DND-41 (cell line): ENCODE data around the gene RGPD4.

Source experiments
- EZH2 ChIP-seq: IDR thresholded peaks from 3 replicates; pipeline ENCODE4 v1.6.1; 2012; ENCODE audit warnings: borderline replicate concordance, low read depth, mild to moderate bottlenecking, moderate library complexity, low read length, inconsistent platforms; ENCODE audit not compliant: severe bottlenecking
- TF ChIP-seq, protein P1 (sequence below): IDR thresholded peaks from 2 replicates; pipeline ENCODE4 v1.5.1; 2012; ENCODE audit warnings: borderline replicate concordance, low read length, moderate library complexity, mild to moderate bottlenecking; ENCODE audit not compliant: poor library complexity, severe bottlenecking; ENCODE audit errors: extremely low read depth

DNA sequence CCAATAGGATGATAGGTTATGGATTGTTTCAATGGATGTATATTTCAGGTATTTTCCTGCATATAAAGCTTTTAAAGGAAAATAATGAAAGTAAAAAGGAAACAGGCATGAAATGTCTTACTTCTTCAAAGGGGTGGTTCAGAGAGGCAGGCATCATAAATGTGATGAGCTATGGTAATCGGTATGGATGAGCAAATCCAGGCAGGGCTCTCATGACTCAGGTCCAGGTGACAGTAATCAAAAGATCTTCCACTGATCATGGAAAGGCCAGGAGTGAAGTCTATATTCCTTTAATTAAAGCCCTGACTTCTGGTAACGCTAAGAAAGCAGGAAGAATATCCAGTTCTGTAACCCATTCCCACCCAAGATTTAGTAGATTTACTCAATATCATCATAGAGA lies 48.7 kb upstream of the RGPD4 start:
- TF ChIP-seq, protein P1, sequence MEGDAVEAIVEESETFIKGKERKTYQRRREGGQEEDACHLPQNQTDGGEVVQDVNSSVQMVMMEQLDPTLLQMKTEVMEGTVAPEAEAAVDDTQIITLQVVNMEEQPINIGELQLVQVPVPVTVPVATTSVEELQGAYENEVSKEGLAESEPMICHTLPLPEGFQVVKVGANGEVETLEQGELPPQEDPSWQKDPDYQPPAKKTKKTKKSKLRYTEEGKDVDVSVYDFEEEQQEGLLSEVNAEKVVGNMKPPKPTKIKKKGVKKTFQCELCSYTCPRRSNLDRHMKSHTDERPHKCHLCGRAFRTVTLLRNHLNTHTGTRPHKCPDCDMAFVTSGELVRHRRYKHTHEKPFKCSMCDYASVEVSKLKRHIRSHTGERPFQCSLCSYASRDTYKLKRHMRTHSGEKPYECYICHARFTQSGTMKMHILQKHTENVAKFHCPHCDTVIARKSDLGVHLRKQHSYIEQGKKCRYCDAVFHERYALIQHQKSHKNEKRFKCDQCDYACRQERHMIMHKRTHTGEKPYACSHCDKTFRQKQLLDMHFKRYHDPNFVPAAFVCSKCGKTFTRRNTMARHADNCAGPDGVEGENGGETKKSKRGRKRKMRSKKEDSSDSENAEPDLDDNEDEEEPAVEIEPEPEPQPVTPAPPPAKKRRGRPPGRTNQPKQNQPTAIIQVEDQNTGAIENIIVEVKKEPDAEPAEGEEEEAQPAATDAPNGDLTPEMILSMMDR, result no peak
- no peak for TF ChIP-seq EZH2
